MM.1S (cell line): Measurements from ENCODE around the gene CCDC167.

ENCODE experiments used
- CTCF ChIP-seq: fragments of 300-600 bp; sonication (generic); IDR thresholded peaks from 2 replicates; pipeline ENCODE4 v1.5.1; 2016; ENCODE audit warnings: antibody characterized with exemption, low read length, mixed read lengths
- EZH2phosphoT487 ChIP-seq: fragments of 300-600 bp; sonication (generic); IDR thresholded peaks from 2 replicates; pipeline ENCODE4 v1.6.1; 2018; ENCODE audit warnings: antibody characterized with exemption, low read length

GRCh38 chr6:37538107-37538506, 38.4 kb upstream of the CCDC167 start:
- TF ChIP-seq CTCF (peak; percentile 42), EZH2phosphoT487 (no peak)
